ENCODE measurements around the gene C3orf70.

C3orf70 gene

GRCh38 chr3:185051801-185052200, 101.1 kb downstream of the C3orf70 start:
- DNase-seq (ENCODE audit: low spot score): no peak

GRCh38 chr3:185049710-185050109, 103.2 kb downstream of the C3orf70 start:
- DNase-seq (ENCODE audit: low spot score): no peak

GRCh38 chr3:185046603-185047002, 106.3 kb downstream of the C3orf70 start:
- no peak for DNase-seq (ENCODE audit: low spot score)

- DNase-seq (ENCODE audit: low spot score): no peak
Observed at GRCh38 chr3:185046164-185046515, 106.7 kb downstream of the C3orf70 start.

GRCh38 chr3:185042312-185043050, 110.4 kb downstream of the C3orf70 start:
- DNase-seq (ENCODE audit: low spot score): no peak

GRCh38 chr3:185041540-185041939, 111.3 kb downstream of the C3orf70 start:
- no peak for DNase-seq (ENCODE audit: low spot score)

GRCh38 chr3:185040425-185040824, 112.4 kb downstream of the C3orf70 start:
- no peak for DNase-seq (ENCODE audit: low spot score)

- no peak for DNase-seq (ENCODE audit: low spot score)
Observed at GRCh38 chr3:185037801-185038200, 115.1 kb downstream of the C3orf70 start.

- no peak for DNase-seq (ENCODE audit: low spot score)
Observed at GRCh38 chr3:185030951-185031350, 121.9 kb downstream of the C3orf70 start.

- DNase-seq (ENCODE audit: low spot score): no peak
Observed at GRCh38 chr3:185030399-185030798, 122.5 kb downstream of the C3orf70 start.

GRCh38 chr3:185029086-185029485, 123.8 kb downstream of the C3orf70 start:
- no peak for DNase-seq (ENCODE audit: low spot score)

- no peak for DNase-seq (ENCODE audit: low spot score)
Observed at GRCh38 chr3:185028121-185028520, 124.7 kb downstream of the C3orf70 start.
